H9 (cell line): ENCODE measurements around the gene DDX59. TPM values are rescaled to one million over a fixed set of nuclear protein-coding genes. Genes with fewer than 3 reads are reported as not detected.

Source experiments
- DNase-seq: peaks from one replicate; pipeline ENCODE4 v3.0.0-alpha.2; 2017
- H2AFZ ChIP-seq: one replicate; pipeline ENCODE4 v1.6.1; 2013; ENCODE audit warnings: mild to moderate bottlenecking, low read length, control low read depth, moderate library complexity
- H2AK5ac ChIP-seq: 2 replicates; pipeline ENCODE4 v1.6.1; 2013; ENCODE audit warnings: low read length, control low read depth, mixed read lengths; ENCODE audit not compliant: insufficient read length
- H2BK120ac ChIP-seq: one replicate; pipeline ENCODE4 v1.6.1; 2013; ENCODE audit warnings: low read depth, mild to moderate bottlenecking, low read length, control low read depth, inconsistent platforms; ENCODE audit not compliant: poor library complexity, severe bottlenecking
- H2BK12ac ChIP-seq: 2 replicates; pipeline ENCODE4 v1.6.1; 2013; ENCODE audit warnings: low read length, control low read depth, mixed read lengths, low read depth; ENCODE audit not compliant: insufficient read length
- H2BK15ac ChIP-seq: 2 replicates; pipeline ENCODE4 v1.6.1; 2013; ENCODE audit warnings: low read depth, low read length, control low read depth
- H2BK20ac ChIP-seq: one replicate; pipeline ENCODE4 v1.6.1; 2013; ENCODE audit warnings: low read depth, mild to moderate bottlenecking, low read length, control low read depth, inconsistent platforms; ENCODE audit not compliant: poor library complexity, severe bottlenecking
- H2BK5ac ChIP-seq: 2 replicates; pipeline ENCODE4 v1.6.1; 2013; ENCODE audit warnings: low read length, control low read depth, mixed read lengths; ENCODE audit not compliant: insufficient read length
- H3K14ac ChIP-seq: 2 replicates; pipeline ENCODE4 v1.6.1; 2013; ENCODE audit warnings: low read length, control low read depth; ENCODE audit not compliant: insufficient read depth
- H3K18ac ChIP-seq: 2 replicates; pipeline ENCODE4 v1.6.1; 2013; ENCODE audit warnings: low read depth, mild to moderate bottlenecking, mixed read lengths, low read length, control low read depth; ENCODE audit not compliant: insufficient read length
- H3K23ac ChIP-seq: 2 replicates; pipeline ENCODE4 v1.6.1; 2013; ENCODE audit warnings: low read length, control low read depth, mixed read lengths, low read depth; ENCODE audit not compliant: insufficient read length
- H3K23me2 ChIP-seq: 2 replicates; pipeline ENCODE4 v1.6.1; 2013; ENCODE audit warnings: low read depth, mild to moderate bottlenecking, mixed read lengths, low read length, control low read depth; ENCODE audit not compliant: insufficient read length, poor library complexity, severe bottlenecking
- H3K27ac ChIP-seq: 2 replicates; pipeline ENCODE4 v1.5.1; 2013; ENCODE audit warnings: low read length, control low read depth, mixed read lengths, low read depth; ENCODE audit not compliant: insufficient read length
- H3K27me3 ChIP-seq: 2 replicates; pipeline ENCODE4 v1.6.1; 2013; ENCODE audit warnings: low read length, control low read depth, inconsistent platforms; ENCODE audit not compliant: insufficient read depth
- H3K4ac ChIP-seq: 2 replicates; pipeline ENCODE4 v1.6.1; 2013; ENCODE audit warnings: low read depth, mild to moderate bottlenecking, control low read depth, inconsistent platforms, low read length, moderate library complexity
- H3K4me1 ChIP-seq: 2 replicates; pipeline ENCODE4 v1.6.1; 2013; ENCODE audit warnings: low read length, control low read depth, inconsistent platforms; ENCODE audit not compliant: insufficient read depth
- H3K4me2 ChIP-seq: 2 replicates; pipeline ENCODE4 v1.6.1; 2013; ENCODE audit warnings: low read length, control low read depth, mixed read lengths; ENCODE audit not compliant: insufficient read length, insufficient read depth
- H3K56ac ChIP-seq: 2 replicates; pipeline ENCODE4 v1.6.1; 2013; ENCODE audit warnings: low read depth, mild to moderate bottlenecking, mixed read lengths, low read length, control low read depth; ENCODE audit not compliant: insufficient read length
- H3K79me1 ChIP-seq: 2 replicates; pipeline ENCODE4 v1.6.1; 2013; ENCODE audit warnings: low read depth, mild to moderate bottlenecking, moderate library complexity, low read length, control low read depth, inconsistent platforms; ENCODE audit not compliant: insufficient read depth, poor library complexity, severe bottlenecking
- H3K79me2 ChIP-seq: 2 replicates; pipeline ENCODE4 v1.6.1; 2013; ENCODE audit warnings: low read length, control low read depth, inconsistent platforms; ENCODE audit not compliant: insufficient read depth
- H3K9ac ChIP-seq: 2 replicates; pipeline ENCODE4 v1.6.1; 2013; ENCODE audit warnings: low read length, control low read depth, mixed read lengths; ENCODE audit not compliant: insufficient read length; ENCODE audit errors: extremely low read depth
- H3K9me3 ChIP-seq: one replicate; pipeline ENCODE4 v1.6.1; 2013; ENCODE audit warnings: low read depth, low read length, inconsistent platforms; ENCODE audit not compliant: control insufficient read depth
- H3T11ph ChIP-seq: one replicate; pipeline ENCODE4 v1.6.1; 2013; ENCODE audit warnings: mild to moderate bottlenecking, low read length, control low read depth, inconsistent platforms
- H4K20me1 ChIP-seq: one replicate; pipeline ENCODE4 v1.6.1; 2013; ENCODE audit not compliant: control insufficient read depth, insufficient read length, insufficient read depth
- H4K5ac ChIP-seq: 2 replicates; pipeline ENCODE4 v1.6.1; 2013; ENCODE audit warnings: low read depth, mild to moderate bottlenecking, mixed read lengths, low read length, control low read depth; ENCODE audit not compliant: insufficient read length
- H4K8ac ChIP-seq: replicated peaks from 2 replicates; pipeline ENCODE4 v1.6.1; 2013; ENCODE audit warnings: low read length, control low read depth, mixed read lengths, low read depth; ENCODE audit not compliant: insufficient read length
- H4K91ac ChIP-seq: 2 replicates; pipeline ENCODE4 v1.6.1; 2013; ENCODE audit warnings: low read depth, mild to moderate bottlenecking, moderate library complexity, mixed read lengths, low read length, control low read depth; ENCODE audit not compliant: insufficient read length
- H3K27ac Mint-ChIP-seq, 3 experiments: 2 replicates in 2 of 3; 3 replicates in 1 of 3; pipeline ENCODE4 v1.8.0; 2020 to 2021; ENCODE audit warnings: mixed read lengths in 3 of 3, mild to moderate bottlenecking in 1 of 3, moderate library complexity in 1 of 3
- H3K27me3 Mint-ChIP-seq: 2 replicates; pipeline ENCODE4 v1.8.0; 2021; ENCODE audit warnings: low read depth, mild to moderate bottlenecking, moderate library complexity, mixed read lengths
- H3K36me3 Mint-ChIP-seq, 3 experiments: 2 replicates in 2 of 3; 3 replicates in 1 of 3; pipeline ENCODE4 v1.8.0; 2020 to 2021; ENCODE audit warnings: low read depth in 3 of 3, mixed read lengths in 3 of 3; ENCODE audit not compliant: insufficient read depth in 1 of 3
- H3K4me1 Mint-ChIP-seq, 2 experiments: 2 replicates each; pipeline ENCODE4 v1.8.0; 2020; ENCODE audit warnings: mixed read lengths in 2 of 2
- H3K4me3 Mint-ChIP-seq, 2 experiments: 2 replicates in 1 of 2; 3 replicates in 1 of 2; pipeline ENCODE4 v1.8.0; 2020 to 2021; ENCODE audit warnings: mild to moderate bottlenecking in 2 of 2, mixed read lengths in 2 of 2, moderate library complexity in 1 of 2
- H3K9me3 Mint-ChIP-seq, 2 experiments: 2 replicates in 1 of 2; 3 replicates in 1 of 2; pipeline ENCODE4 v1.8.0; 2020; ENCODE audit warnings: mild to moderate bottlenecking in 2 of 2, mixed read lengths in 2 of 2, moderate library complexity in 1 of 2
- WGBS: extraction: QIAGEN DNeasy Blood & Tissue Kit; methylation state at CpG from one replicate; pipeline ENCODE4 v1.1.7; 2013; ENCODE audit warnings: missing lambda C conversion rate, low lambda C conversion rate, mixed read lengths; ENCODE audit not compliant: insufficient read length; ENCODE audit errors: extremely low coverage; 5-methylcytosine and 5-hydroxymethylcytosine counted together
- total RNA-seq: library from RNA; stranded (reverse); gene quantifications from 2 replicates; pipeline ENCODE4 v1.2.1, GENCODE V29; 2021
- TF ChIP-seq, protein P1 (sequence below): fragments of 200-600 bp; sonication (generic); conservative IDR thresholded peaks from 3 replicates; pipeline ENCODE4 v1.8.0; 2021; ENCODE audit warnings: antibody characterized with exemption, mild to moderate bottlenecking

Gene DDX59
- total RNA-seq, 1 experiment from 2014 or later: 14.0 TPM

DNA sequence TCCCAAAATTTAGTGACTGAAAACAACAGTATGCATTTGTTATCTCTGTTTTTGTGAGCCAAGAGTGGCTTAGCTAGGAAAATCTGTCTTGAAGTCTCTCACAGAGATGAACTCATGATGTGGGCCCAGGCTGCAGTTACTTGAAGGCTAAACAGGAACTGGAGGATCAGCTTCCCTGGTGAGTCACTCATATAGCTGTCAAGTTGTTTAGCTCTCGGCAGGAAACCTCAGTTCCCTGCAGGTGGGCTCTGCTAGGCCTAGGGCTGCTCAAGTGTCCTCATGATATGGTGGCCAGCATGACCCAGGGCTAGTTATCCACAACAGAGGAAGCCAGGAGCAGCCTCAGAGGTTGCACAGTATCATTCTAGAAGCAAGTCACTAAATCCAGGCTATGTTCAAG lies 30.2 kb upstream of the DDX59 start:
- H3K4me3 Mint-ChIP-seq: no peak overlapping the region
- WGBS: no CpG with 5 or more reads among the region's 1 CpG
- Histone ChIP-seq H2BK12ac (no peak overlapping the region), H3K23me2 (no peaks in the 10 kb centered on the region), H3K56ac (no peak overlapping the region), H3K4me2 (no peak overlapping the region), H3K4me1 (no peaks in the 10 kb centered on the region), H3K4ac (no peak overlapping the region), H3K23ac (no peak overlapping the region), H2BK20ac (no peak overlapping the region), H2BK120ac (no peak overlapping the region), H2AFZ (no peak overlapping the region), H3K79me2 (no peaks in the 10 kb centered on the region), H3K14ac (no peak overlapping the region), H3T11ph (no peak overlapping the region), H2AK5ac (no peak overlapping the region), H3K18ac (no peak overlapping the region), H2BK5ac (no peak overlapping the region), H3K9me3 (no peaks in the 10 kb centered on the region), H3K9ac (no peak overlapping the region), H3K27ac (no peak overlapping the region), H4K8ac (no peak overlapping the region), H3K27me3 (no peaks in the 10 kb centered on the region), H2BK15ac (no peak overlapping the region), H3K79me1 (no peaks in the 10 kb centered on the region), H4K20me1 (no peaks in the 10 kb centered on the region), H4K5ac (no peak overlapping the region), H4K91ac (no peak overlapping the region)
- peaks cover 4 to 12% of the 10 kb centered on the region in 2 experiments for H3K4me1 Mint-ChIP-seq
- TF ChIP-seq, protein P1, sequence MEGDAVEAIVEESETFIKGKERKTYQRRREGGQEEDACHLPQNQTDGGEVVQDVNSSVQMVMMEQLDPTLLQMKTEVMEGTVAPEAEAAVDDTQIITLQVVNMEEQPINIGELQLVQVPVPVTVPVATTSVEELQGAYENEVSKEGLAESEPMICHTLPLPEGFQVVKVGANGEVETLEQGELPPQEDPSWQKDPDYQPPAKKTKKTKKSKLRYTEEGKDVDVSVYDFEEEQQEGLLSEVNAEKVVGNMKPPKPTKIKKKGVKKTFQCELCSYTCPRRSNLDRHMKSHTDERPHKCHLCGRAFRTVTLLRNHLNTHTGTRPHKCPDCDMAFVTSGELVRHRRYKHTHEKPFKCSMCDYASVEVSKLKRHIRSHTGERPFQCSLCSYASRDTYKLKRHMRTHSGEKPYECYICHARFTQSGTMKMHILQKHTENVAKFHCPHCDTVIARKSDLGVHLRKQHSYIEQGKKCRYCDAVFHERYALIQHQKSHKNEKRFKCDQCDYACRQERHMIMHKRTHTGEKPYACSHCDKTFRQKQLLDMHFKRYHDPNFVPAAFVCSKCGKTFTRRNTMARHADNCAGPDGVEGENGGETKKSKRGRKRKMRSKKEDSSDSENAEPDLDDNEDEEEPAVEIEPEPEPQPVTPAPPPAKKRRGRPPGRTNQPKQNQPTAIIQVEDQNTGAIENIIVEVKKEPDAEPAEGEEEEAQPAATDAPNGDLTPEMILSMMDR: no peak
- H3K36me3 Mint-ChIP-seq: no peaks in the 10 kb centered on the region; a peak in 1 of 7 replicates
- H3K27me3 Mint-ChIP-seq: no peaks in the 10 kb centered on the region
- H3K27ac Mint-ChIP-seq: no peak overlapping the region
- no peaks in the 10 kb centered on the region; a peak in 1 of 5 replicates for H3K9me3 Mint-ChIP-seq
- DNase-seq: peak; percentile 65
